Activated CD4-positive, CD25-positive, alpha-beta regulatory T cell treated with anti-CD3 and anti-CD28 coated beads, Interleukin-2, amount 50 U/mL, for 24 hours (primary cell): Measurements from ENCODE around the gene ARHGAP24.

Source experiments
- ATAC-seq, 2 donors: fragments of 150-1000 bp; cut with Tn5 transposase; one replicate each; pipeline ENCODE4 v1.10.0; 2021; ENCODE audit warnings: mild to moderate bottlenecking in 1 of 2, moderate library complexity in 1 of 2

ARHGAP24 gene

DNA sequence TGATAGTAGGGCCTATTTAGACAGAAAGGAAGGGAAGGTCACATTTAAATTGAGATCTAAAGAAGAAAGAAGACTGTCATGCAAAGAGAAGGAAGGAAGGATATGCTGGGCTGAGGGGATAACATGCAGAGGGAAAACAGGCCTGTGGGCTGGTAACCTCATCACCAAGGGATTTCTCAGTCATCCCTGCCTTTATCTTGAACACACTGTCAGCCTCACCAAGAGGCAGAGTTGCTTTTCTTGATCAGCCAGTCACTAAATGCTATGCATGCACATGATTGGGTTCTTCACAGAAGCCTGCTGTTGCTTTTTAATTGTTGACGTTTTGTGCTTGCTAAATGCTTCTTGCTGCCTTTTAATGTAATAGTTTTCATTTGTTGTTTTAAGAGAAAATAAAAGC lies 113.0 kb downstream of the ARHGAP24 start:
- ATAC-seq = no peak

DNA sequence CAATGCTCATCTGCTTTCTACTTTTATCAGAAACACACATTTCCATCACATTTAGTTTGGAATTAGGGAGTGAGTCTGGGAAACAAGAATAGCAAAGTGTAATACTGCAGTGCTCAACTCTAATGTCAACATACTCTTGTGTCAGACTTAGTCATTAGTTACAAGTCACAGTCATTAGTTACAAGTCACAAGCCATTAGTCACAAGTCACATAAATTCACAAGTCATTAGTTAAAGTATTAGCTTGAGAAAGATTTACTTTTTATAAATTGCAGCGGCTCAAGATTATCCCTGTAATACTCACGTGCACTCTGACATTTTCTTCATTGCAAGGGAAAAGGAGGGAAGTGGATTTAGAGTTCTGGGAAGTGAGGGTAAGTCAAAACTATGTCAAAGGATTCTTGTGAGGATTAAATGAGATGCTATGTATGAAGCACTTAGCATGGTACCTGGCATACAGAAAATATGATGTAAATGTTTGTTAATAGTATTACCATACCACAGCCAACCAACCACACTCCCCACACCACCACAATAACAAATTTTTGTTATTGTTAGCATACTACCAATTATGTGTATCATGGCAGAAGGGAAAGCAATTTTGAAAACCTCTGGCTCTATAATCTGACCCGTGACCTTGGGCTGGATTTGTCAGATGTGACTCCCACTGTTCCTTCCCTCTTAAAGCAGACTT lies 116.6 kb downstream of the ARHGAP24 start:
- ATAC-seq = no peak

DNA sequence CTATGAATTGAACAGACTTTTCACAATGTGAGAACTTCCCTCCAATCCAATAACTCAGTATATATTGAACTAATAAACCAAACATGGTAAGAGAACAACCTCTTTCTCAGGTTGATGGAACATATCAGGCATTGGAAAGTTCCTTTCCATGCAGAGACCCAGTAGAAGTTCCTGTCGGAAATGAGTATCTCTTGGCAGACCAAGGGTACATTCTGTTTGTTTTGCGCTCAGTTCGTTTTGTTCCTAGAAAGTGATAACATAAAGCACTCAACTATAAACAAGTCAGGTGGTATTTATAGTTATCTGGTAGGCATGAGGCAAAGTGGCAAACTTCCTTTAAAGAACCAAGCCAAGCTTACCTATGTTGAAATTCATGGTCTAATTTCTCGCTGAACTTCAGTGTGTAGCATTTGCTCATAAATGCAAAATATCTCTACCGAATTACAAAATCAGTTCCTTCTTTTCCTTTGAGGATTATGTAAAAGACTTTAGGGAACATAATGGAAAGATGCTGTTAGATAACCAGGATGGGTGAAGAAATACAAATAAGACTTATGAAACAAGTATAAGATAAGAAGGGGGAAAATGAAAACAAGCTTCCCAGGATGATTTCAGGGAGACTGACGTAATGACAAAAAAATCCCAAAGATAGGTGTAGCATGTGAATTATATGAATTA lies 120.3 kb downstream of the ARHGAP24 start:
- no peak for ATAC-seq

DNA sequence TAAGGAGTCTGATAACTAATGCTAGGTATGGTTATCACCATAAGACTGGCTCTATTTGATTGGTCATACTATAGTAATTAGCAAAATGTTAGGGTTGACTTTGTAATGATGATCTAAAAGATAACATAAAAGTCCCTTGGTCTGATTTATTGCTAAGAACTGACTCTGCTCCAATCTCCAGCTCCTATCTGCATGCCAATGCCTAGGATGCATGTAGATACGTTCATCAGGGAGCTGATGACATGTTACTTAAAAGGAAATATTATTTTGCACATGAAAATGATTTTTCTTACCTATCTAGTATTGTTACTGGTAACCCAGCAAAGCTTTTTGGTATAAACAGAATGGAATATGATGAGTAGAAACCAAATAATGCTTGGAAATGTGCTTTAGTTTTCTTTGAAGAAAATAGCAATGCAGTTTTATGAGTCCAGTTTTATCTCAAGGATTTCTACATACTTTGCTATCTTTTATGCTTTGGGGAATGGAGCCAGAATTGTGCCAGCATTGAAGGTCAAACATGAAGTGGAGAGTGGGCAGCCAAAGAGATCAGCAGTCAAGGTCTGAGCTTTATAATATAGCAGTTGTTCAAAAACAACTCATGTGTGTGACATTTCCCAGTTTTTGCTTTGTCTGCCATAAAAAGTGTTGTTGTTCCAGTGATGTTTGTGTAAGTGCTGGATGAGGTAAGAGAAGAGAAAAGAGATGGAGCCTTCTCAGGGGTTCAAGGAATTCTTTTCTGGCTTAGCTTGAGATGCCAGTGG lies 121.0 kb downstream of the ARHGAP24 start:
- ATAC-seq = no peak

DNA sequence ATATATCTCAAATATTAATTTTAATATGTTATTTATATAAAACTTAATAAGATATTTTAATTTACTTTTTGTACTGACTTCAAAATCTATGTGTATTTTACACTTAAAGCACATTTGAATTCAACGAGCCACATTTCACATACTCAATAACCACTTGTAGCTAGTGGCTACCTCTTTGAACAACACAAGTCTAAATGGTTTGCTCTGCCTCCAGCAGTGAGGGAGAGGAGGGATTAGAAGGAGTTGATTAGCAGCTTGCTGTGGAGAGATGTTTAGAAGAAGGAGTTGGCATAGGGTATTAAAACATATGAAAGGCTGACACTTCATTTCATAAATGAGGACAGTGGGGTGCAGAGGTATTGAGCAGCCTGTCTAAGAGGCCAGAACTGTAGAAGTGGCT lies 124.0 kb downstream of the ARHGAP24 start:
- no peak for ATAC-seq

DNA sequence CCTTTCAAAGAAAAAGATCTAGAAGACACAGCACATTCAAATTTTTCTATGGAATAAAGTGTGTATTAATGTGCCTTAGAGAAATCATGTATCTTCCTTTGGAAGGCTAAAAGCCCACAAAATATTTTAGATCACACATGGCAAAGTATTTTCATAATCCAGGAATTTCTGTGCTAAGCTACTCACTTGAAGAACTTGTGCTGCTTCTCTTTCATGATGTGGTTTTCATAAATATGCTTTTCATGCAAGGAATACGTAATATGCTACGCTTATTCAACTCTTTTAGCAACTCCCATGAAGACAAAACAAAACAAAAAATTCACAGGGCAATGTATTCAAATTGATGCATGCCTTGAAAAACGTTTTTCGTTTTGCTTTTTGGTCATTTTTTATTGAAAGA lies 125.6 kb downstream of the ARHGAP24 start:
- no peak for ATAC-seq

DNA sequence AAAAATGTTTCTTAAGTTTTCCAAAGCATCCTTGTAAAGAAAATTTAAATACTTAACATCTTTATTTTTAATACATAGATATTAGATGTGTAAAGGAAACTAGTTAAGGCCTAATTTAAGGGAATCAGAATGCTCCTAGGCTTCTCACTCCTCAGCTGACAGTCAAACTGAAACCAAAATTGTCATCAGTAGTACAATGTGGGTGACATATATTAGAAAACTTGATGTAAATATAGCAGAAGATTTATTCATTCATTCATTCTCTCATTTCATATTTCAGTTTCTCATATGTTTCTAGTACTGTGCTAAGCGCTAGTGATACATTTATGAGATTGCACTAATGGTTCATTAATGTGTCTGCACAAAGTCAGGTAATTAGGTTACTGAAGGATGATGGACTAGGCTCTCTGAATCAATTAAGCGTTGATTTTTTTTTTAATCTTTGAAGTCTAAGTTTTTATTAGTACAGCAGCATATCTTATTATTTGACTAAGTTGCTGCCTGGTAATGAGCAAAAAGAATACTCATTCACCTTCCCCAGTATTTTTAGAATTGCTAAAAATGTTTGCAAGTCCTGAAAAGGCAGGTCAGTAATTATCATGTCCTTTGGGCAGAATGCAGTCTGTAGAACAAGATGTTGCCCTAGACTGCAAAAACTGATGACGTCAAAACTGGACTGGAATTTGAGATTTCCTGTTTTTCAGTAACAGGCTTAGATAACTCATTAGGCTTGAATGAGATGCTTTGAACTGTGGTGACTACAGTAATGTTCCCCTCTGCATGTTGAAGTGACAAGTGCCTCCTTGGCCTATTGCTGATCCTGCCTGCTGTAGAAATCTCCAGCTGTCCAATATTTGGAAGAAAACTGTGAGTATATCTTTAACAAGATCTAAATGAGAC lies 128.7 kb downstream of the ARHGAP24 start:
- no peak for ATAC-seq

DNA sequence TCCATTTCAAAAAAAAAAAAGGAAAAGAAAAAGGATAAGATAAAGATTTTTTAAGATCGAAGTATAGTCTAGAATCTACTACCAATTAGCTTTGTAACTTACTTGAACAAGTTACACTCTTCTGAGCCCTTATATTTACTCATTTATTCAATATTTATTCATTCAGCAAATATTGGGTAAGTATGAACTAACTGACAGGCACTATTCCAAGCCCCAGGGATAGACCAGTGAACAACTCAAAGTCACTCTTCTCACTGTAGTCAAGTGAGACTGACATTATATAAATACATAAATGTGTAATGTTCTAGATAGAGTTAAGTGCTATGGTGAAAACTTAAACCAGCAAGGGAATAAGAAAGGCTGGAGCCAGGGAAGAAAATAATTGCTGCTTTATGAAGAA lies 131.6 kb downstream of the ARHGAP24 start:
- ATAC-seq = no peak

DNA sequence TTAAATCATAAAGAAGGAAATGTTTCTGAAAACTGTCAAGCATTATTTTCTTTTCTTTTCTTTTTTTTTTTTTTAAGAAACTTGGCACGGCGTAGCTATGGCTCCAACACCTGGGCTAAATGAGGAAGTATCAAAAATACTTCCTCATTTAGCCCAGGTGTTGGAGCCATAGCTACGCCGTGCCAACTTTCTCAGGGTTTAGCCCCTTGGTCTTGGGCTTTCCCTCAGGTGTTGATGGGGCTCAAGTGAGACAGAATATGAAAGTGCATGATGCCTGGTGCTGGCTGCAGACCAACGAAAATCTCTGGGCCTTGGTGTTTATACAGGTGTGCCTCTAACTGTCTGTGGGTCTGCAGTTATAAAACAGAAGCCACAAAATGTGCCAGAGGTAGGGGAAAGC lies 132.7 kb downstream of the ARHGAP24 start:
- peak in 1 of 2 donors; percentile 51 for ATAC-seq

DNA sequence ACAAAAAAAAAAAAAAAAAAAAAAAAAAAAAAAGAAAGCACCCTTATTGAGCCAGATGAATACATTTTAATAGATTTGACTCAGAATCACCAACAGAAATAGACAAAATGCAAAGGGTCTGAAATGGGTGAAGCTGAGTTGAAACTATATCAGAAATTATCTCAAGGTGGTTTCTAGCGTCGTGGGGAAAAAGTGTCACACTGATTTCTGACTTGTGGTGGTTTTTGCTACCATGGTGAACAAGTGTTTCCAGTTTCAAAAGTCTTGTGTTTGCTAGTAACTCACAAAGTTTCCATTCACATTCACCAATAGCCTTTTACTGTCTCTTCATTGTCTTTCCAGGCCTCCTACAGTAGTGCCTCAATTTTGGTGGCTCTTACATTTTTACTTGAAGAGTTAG lies 135.5 kb downstream of the ARHGAP24 start:
- ATAC-seq = peak in 1 of 2 donors; percentile 49

DNA sequence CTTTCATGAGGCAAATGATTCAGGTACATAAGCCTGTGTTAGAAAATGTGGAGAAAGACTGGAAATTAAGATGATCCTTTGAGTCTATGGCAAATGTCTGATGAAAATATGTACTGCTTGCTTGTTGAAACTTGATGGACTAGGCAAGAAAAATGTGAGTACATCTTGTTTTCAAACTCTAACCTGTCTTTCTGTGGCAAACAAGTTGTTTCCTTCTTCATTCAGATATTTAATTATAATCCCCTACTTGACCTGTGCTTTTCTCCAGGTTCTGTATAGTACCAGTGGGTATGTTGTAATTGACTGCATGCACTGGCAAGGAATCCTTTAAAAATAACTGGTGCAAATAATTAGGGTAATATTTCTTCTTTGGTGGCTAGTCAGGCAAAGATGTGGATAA lies 136.7 kb downstream of the ARHGAP24 start:
- no peak for ATAC-seq

DNA sequence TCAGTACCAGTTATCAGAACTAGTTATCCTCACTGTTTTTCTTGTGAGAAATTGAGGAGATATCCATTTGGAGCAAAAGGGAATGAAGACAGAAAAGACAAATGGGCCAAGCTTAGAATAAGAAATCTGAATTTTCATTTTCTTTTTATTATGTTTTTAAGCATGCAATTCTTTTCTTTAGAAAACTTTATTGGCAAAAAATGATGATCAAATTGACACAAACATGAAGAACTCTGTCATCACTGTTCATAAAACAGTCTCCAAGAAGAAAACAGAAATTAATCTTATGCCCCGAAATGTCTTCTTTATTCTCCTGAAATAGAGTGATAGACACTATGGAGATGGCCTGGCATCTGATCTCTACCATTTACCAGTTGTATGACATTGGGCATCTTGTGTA lies 139.0 kb downstream of the ARHGAP24 start:
- no peak for ATAC-seq

DNA sequence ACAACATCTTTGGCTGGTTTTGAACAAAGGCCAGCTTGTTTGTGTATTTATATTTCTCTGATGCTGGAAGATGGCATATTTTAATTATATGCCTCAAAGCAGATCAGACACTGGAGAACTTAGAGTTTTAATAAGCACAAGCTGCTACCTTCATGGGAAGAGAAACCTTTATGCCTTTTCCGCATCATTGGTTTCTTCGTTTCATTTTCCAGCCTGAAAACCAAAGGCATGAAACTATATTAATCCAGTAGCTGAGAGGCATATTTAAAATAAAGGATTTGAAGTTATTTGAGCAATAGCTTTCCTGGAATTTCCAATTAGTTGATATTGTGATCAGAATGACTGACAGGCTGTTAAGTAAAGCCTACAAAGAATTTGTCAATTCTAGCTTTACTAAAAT lies 141.0 kb downstream of the ARHGAP24 start:
- ATAC-seq = no peak

DNA sequence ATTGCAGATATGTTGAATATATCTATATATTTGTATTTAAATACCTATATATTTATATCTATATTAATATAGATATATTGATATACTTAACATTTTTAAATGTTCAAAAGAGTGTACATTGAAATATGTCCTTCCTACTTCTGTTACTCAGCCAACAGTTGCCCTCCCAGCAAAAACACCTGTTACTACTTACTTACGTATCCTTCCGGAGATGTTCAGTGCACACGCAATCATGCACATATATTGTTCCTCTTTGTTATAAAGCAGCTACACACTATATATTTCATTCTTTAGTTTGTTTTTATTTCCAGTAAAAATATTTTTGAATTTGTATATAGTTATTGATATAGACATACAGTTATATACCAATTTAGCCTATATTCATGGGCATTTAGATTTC lies 142.3 kb downstream of the ARHGAP24 start:
- ATAC-seq = no peak

DNA sequence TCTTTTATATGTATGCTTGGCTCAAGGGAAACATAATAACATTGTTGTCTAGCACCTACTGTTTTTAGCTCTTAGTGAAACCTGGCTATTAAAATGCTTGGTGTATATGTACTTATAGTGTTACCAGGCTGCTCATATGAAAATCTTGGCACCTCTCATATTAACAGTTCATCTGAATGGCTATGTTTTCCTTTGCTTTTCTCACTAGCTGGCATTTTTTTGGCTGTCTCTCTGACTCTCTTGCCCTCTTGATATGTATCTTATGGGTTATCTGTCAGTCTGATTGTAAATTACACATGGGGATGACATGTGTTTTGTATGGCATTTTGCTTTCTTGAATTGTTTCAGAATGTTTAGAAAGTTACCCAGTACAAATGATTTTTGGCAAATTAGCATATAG lies 158.0 kb downstream of the ARHGAP24 start:
- no peak for ATAC-seq

DNA sequence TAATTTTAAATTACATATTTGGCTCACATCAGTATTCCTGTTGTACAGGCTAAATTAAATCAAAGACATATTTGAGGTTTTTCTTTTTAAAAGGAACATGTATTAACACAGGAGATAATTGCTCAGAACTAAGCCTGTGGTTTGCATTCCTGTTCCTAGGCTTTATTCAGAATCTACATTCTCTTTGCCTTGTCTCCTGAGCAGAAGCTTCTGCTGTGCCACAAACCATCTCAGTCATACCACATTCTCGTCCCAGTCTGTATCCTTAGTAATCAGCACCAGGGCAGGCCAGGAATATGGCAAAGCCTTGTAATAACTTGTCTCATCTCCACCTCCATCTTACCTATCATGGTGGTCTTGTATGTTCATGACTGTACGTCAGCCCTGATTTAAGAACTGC lies 162.8 kb downstream of the ARHGAP24 start:
- ATAC-seq = no peak

DNA sequence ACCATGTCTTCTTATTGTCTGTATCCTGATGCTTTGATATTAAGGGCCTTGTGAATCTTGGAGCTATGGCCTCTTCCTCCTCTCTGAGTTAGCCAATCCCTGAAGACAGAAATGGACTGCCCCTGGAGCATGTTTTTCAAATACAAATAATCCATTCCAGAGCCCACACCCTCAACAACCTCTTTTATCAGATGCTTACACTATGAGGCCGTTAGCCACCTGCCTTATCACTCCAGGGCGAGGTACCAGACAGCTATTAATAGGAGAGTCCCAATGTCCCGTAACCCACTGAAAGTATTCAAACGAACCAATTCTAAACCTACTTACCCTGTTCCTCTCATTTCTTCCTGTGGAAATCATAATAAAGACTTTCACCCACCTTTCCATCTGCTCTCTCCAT lies 165.0 kb downstream of the ARHGAP24 start:
- no peak for ATAC-seq

DNA sequence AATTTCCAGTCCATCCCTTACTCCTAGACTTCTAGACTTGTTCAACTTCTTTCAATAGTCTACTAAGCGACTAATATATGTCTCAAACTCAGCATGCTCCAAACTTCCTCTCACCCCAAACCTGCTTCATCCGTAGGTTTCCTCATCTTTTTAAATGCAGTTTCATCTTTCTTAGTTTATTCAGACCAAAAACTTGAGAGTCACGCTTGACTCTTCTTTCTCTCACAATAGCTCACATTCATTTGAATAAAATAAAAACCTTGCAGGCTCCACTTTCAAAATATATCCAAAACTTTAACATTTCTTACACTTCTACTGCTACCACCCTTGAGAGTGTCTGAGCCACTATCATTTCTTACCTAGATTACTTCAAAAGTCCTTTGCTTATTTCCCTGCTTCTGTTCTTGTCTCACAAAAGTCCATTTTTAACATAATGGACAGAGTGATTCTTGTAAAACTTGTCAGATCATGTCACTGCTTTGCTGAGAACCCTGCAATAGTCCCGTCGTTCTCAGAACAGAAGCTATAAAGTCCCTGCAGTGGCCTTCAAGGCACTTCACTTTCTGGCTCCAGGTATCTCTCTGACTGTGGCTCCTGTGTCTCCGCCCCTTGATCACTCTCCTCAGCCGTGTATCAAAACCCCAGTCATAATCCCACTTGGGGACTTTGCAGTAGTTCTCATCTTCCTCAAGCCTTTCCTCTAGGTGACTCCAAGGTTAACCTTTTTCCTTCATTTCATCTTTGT lies 167.6 kb downstream of the ARHGAP24 start:
- no peak for ATAC-seq

DNA sequence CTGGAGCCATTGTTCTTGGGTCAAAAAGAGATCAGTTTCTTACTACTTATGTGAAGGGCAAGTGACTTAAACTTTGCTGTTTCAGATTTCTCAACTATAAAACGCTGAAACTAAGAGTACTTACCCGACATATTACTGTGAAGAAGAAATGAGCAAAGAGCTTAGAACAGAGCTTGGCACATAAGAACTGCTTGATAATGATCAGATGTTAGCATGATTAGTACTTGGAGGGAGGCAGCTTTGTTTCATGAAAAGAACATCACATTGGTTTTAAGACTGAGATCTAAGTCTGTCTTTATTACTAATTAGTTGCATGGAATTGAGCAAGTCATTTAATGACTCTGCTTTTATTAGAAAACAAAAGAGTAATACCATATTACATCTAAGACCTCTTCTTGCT lies 169.1 kb downstream of the ARHGAP24 start:
- ATAC-seq = no peak

DNA sequence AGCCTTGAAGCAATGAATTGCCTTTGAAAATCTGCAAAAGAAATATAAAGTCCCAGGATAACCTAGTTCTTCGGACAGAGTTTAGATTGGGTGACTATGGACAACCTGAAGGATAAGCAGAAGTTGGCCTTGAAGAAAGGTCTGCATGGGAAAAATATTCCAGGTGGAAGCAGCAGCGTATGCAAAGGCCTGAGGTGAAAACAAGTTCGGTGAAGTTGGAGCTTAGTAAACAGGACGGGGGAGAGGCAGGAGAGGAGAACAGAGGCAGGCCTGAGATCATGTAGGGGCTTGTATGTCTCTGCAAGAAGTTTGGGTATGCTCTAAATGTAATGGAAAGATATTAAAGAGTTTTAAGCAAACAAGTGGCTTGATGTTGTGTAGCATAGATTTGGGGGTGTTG lies 176.0 kb downstream of the ARHGAP24 start:
- no peak for ATAC-seq

DNA sequence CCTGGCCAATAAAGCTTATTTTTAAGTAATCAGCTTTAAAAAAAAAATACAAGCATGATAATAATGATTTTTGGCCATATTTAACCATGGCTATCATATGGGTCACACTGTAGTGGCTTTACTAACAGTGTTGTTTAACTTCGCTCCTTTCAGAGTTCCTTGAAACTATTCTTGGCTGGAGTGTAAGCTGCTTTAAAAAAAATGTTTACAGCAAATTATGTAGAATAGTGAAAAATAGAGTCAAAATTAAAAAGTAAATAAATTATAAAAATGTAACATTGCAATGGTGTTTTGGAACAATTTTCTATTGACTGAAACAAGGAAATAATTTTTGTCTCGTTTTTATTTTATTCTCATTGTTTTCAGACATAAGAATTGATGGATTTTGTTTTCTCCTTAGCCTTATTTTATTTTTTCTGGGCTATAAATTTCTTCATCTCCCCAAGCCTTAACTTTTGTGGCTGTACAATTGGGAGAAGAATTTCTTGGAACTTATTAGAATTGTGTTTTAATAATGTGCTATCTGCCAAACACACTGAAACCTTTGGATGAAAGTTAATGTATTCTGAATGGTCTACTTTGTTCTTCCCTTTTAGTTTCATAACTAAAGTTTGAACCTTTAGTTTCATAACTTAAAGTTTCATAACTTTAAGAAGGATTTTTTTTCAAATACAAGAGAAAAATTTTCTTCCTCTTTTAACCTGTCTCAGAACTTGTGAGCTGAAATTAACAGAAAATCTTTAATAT lies 182.0 kb downstream of the ARHGAP24 start:
- ATAC-seq = no peak
